ENCODE data around the gene TAT. TPM values are rescaled to one million over a fixed set of nuclear protein-coding genes. Genes with fewer than 3 reads are reported as not detected.

Gene TAT
- total RNA-seq, 1 experiment from 2014 or later = not detected

GRCh38 chr16:71542377-71542776 is 34.5 kb downstream of the TAT start:
- H3K4me3 Mint-ChIP-seq (ENCODE audit: unreplicated experiment) = no peak overlapping the region
- no peaks in the 10 kb centered on the region for H3K4me1 Mint-ChIP-seq (ENCODE audit: insufficient read depth, unreplicated experiment)
- TF ChIP-seq, protein P1, sequence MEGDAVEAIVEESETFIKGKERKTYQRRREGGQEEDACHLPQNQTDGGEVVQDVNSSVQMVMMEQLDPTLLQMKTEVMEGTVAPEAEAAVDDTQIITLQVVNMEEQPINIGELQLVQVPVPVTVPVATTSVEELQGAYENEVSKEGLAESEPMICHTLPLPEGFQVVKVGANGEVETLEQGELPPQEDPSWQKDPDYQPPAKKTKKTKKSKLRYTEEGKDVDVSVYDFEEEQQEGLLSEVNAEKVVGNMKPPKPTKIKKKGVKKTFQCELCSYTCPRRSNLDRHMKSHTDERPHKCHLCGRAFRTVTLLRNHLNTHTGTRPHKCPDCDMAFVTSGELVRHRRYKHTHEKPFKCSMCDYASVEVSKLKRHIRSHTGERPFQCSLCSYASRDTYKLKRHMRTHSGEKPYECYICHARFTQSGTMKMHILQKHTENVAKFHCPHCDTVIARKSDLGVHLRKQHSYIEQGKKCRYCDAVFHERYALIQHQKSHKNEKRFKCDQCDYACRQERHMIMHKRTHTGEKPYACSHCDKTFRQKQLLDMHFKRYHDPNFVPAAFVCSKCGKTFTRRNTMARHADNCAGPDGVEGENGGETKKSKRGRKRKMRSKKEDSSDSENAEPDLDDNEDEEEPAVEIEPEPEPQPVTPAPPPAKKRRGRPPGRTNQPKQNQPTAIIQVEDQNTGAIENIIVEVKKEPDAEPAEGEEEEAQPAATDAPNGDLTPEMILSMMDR (IDR thresholded peaks at IDR 0.05; ENCODE audit: unreplicated experiment) = peak; percentile 46
- no peak overlapping the region for H3K27ac Mint-ChIP-seq (ENCODE audit: low read depth, unreplicated experiment)
- POLR2A ChIA-PET = no interaction called here
- no peaks in the 10 kb centered on the region for H3K36me3 Mint-ChIP-seq (ENCODE audit: insufficient read depth, unreplicated experiment)
- intact Hi-C loops (cut with micrococcal nuclease) = no loop called here
- DNase-seq (ENCODE audit: unreplicated experiment) = peak; percentile 73
- CTCF ChIA-PET = interaction anchor here (0.9 to 2.2 kb wide), 6 partner anchors 13 to 111 kb away, joined by 3 to 9 read pairs (median 4); no protein-coding TSS in a partner anchor
- no TSS peak for BruUV-seq (replicated peaks)
- no peaks in the 10 kb centered on the region for H3K9me3 Mint-ChIP-seq (ENCODE audit: unreplicated experiment)
- H3K27me3 Mint-ChIP-seq (ENCODE audit: insufficient read depth, unreplicated experiment) = peaks cover 11% of the 10 kb centered on the region

GRCh38 chr16:71537643-71538042 is 39.2 kb downstream of the TAT start:
- H3K27ac Mint-ChIP-seq (ENCODE audit: low read depth, unreplicated experiment) = no peak overlapping the region
- no TSS peak for BruUV-seq (replicated peaks)
- ChIA-PET CTCF (interaction anchor here (0.6 to 6.8 kb wide), 15 partner anchors 9 to 128 kb away, joined by 3 to 83 read pairs (median 5); partner anchors contain the start of gene CHST4), POLR2A (no interaction called here)
- peak; percentile 69 for DNase-seq (ENCODE audit: unreplicated experiment)
- TF ChIP-seq, protein P1 (IDR thresholded peaks at IDR 0.05; ENCODE audit: unreplicated experiment) = peak; percentile 76
- H3K27me3 Mint-ChIP-seq (ENCODE audit: insufficient read depth, unreplicated experiment) = peaks cover 11% of the 10 kb centered on the region
- H3K4me3 Mint-ChIP-seq (ENCODE audit: unreplicated experiment) = no peak overlapping the region
- intact Hi-C loops (cut with micrococcal nuclease) = loop anchor here (1.0 kb wide), 2 partner anchors 36 to 125 kb away; no protein-coding TSS in a partner anchor
- H3K36me3 Mint-ChIP-seq (ENCODE audit: insufficient read depth, unreplicated experiment) = no peaks in the 10 kb centered on the region
- H3K9me3 Mint-ChIP-seq (ENCODE audit: unreplicated experiment) = no peaks in the 10 kb centered on the region
- H3K4me1 Mint-ChIP-seq (ENCODE audit: insufficient read depth, unreplicated experiment) = no peaks in the 10 kb centered on the region

DNA sequence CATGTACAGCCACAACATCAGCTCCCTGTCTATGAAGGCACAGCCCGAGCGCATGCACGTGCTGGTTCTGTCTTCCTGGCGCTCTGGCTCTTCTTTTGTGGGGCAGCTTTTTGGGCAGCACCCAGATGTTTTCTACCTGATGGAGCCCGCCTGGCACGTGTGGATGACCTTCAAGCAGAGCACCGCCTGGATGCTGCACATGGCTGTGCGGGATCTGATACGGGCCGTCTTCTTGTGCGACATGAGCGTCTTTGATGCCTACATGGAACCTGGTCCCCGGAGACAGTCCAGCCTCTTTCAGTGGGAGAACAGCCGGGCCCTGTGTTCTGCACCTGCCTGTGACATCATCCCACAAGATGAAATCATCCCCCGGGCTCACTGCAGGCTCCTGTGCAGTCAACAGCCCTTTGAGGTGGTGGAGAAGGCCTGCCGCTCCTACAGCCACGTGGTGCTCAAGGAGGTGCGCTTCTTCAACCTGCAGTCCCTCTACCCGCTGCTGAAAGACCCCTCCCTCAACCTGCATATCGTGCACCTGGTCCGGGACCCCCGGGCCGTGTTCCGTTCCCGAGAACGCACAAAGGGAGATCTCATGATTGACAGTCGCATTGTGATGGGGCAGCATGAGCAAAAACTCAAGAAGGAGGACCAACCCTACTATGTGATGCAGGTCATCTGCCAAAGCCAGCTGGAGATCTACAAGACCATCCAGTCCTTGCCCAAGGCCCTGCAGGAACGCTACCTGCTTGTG is 40.0 kb downstream of the TAT start:
- POLR2A ChIA-PET = no interaction called here
- BruUV-seq (replicated peaks) = no TSS peak
- CTCF ChIA-PET = interaction anchor here (1.0 to 6.8 kb wide), 8 partner anchors 10 to 125 kb away, joined by 3 to 83 read pairs (median 4); partner anchors contain the start of gene CHST4
- Mint-ChIP-seq H3K4me1 (ENCODE audit: insufficient read depth, unreplicated experiment) (no peaks in the 10 kb centered on the region), H3K27ac (ENCODE audit: low read depth, unreplicated experiment) (no peak overlapping the region), H3K4me3 (ENCODE audit: unreplicated experiment) (no peak overlapping the region), H3K36me3 (ENCODE audit: insufficient read depth, unreplicated experiment) (no peaks in the 10 kb centered on the region), H3K27me3 (ENCODE audit: insufficient read depth, unreplicated experiment) (peaks cover 11% of the 10 kb centered on the region), H3K9me3 (ENCODE audit: unreplicated experiment) (no peaks in the 10 kb centered on the region)
- DNase-seq (ENCODE audit: unreplicated experiment) = no peak
- TF ChIP-seq, protein P1 (IDR thresholded peaks at IDR 0.05; ENCODE audit: unreplicated experiment) = no peak
- intact Hi-C loops (cut with micrococcal nuclease) = loop anchor here (1.0 kb wide), 2 partner anchors 36 to 125 kb away; no protein-coding TSS in a partner anchor

DNA sequence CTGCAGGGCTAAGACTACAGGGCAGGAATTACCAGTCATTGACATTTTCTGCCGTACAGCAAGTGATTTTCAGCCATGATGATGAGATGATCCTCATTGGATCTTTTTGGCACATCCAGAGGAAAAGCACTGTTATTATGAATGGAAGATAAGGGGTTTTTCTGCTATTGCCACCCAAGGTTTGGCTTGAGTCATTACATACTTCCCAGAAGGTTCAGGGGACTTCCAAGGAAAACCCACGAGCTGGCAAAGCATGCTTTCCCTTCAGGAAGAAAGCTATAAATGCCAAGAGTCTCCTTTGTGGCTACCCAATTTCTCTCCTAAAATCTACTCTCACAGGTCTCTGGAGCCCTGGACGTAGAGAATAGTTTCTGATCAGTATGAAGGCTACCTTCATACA is 44.5 kb downstream of the TAT start:
- Mint-ChIP-seq H3K4me3 (ENCODE audit: unreplicated experiment) (no peak overlapping the region), H3K36me3 (ENCODE audit: insufficient read depth, unreplicated experiment) (no peaks in the 10 kb centered on the region), H3K4me1 (ENCODE audit: insufficient read depth, unreplicated experiment) (no peaks in the 10 kb centered on the region), H3K27ac (ENCODE audit: low read depth, unreplicated experiment) (no peak overlapping the region), H3K27me3 (ENCODE audit: insufficient read depth, unreplicated experiment) (no peaks in the 10 kb centered on the region), H3K9me3 (ENCODE audit: unreplicated experiment) (no peaks in the 10 kb centered on the region)
- no TSS peak for BruUV-seq (replicated peaks)
- TF ChIP-seq, protein P1 (IDR thresholded peaks at IDR 0.05; ENCODE audit: unreplicated experiment) = no peak
- ChIA-PET POLR2A (no interaction called here), CTCF (interaction anchor here (0.6 to 4.4 kb wide), 4 partner anchors 28 to 320 kb away, joined by 3 to 25 read pairs (median 12); no protein-coding TSS in a partner anchor)
- DNase-seq (ENCODE audit: unreplicated experiment) = no peak
- intact Hi-C loops (cut with micrococcal nuclease) = no loop called here

All from MCF 10A (cell line).